Measurements from ENCODE around the gene HADH. TPM values are rescaled to one million over a fixed set of nuclear protein-coding genes. Genes with fewer than 3 reads are reported as not detected.
A peak's percentile ranks its signal among the peaks of the same experiment; 100 is the strongest.

The HADH gene
- total RNA-seq, 1 experiment from 2014 or later = 26.2 TPM

DNA sequence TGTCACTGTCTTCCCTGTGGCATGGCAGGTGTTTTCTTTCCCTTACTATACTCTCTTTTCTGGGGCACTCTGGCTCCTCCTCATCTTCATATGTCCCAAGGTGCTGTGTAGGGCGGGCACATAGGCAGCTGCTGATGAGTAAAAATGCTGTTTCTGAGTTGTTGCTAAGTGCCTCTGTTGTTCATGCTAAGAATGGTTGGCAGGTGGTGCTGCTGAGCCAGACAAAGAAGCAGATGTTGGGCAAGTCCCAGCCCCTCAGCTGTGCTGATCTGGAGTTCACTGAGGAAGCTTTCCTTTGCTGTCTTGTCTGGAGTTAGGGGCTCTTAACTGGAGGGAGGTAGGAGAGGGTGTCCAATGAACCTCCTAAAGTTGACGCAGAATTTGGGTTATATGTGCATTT, 40.6 kb downstream of the HADH start:
- H3K9me3 Mint-ChIP-seq (ENCODE audit: unreplicated experiment) = no peaks in the 10 kb centered on the region
- DNase-seq (ENCODE audit: unreplicated experiment) = peak; percentile 51
- ChIA-PET CTCF (interaction anchor here (0.6 to 2.4 kb wide), 16 partner anchors 11 to 652 kb away, joined by 3 to 21 read pairs (median 4); no protein-coding TSS in a partner anchor), POLR2A (interaction anchor here (0.7 to 2.1 kb wide), 3 partner anchors 13 to 621 kb away, joined by 3 to 5 read pairs (median 3); no protein-coding TSS in a partner anchor)
- H3K36me3 Mint-ChIP-seq (ENCODE audit: insufficient read depth, unreplicated experiment) = peaks cover 45% of the 10 kb centered on the region
- no TSS peak for BruUV-seq (replicated peaks)
- no peaks in the 10 kb centered on the region for H3K27me3 Mint-ChIP-seq (ENCODE audit: insufficient read depth, unreplicated experiment)
- no peak overlapping the region for H3K4me3 Mint-ChIP-seq (ENCODE audit: unreplicated experiment)
- H3K4me1 Mint-ChIP-seq (ENCODE audit: insufficient read depth, unreplicated experiment) = no peaks in the 10 kb centered on the region
- intact Hi-C loops (cut with micrococcal nuclease) = loop anchor here (1.0 kb wide), 2 partner anchors 463 to 542 kb away; no protein-coding TSS in a partner anchor
- peak overlapping the region; percentile 0 for H3K27ac Mint-ChIP-seq (ENCODE audit: low read depth, unreplicated experiment)
- TF ChIP-seq, protein P1, sequence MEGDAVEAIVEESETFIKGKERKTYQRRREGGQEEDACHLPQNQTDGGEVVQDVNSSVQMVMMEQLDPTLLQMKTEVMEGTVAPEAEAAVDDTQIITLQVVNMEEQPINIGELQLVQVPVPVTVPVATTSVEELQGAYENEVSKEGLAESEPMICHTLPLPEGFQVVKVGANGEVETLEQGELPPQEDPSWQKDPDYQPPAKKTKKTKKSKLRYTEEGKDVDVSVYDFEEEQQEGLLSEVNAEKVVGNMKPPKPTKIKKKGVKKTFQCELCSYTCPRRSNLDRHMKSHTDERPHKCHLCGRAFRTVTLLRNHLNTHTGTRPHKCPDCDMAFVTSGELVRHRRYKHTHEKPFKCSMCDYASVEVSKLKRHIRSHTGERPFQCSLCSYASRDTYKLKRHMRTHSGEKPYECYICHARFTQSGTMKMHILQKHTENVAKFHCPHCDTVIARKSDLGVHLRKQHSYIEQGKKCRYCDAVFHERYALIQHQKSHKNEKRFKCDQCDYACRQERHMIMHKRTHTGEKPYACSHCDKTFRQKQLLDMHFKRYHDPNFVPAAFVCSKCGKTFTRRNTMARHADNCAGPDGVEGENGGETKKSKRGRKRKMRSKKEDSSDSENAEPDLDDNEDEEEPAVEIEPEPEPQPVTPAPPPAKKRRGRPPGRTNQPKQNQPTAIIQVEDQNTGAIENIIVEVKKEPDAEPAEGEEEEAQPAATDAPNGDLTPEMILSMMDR (IDR thresholded peaks at IDR 0.05; ENCODE audit: unreplicated experiment) = peak; percentile 32

DNA sequence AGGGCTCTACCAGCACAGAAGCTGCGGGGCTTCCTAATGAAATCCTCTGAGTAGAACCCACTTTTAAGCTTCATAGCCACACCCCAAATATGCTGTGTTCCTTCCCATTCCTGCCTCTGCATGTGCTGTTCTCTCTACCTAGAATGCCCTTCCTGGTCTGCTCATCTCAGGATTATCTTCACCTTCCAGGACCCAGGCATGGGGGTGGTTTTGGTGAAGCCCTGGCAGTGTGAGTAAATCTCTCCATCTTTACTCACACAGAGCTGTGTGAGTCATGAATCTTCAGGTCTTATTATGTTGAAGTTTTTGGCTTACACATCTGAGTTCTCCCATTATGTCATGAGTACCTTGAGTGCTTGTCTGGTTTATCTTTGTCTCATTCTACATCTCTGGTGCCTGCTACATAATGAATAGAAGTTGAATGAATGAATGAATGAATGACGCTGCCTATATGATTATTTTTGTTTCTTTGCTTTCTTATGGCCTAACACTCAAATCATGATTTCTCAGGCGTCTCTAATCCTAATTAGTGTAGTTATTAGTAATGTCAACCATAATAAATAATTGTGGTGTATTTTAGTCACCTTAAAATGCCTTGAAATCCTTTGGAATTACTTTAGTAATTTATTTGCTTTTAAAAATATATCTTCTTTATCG, 41.9 kb downstream of the HADH start:
- H3K27me3 Mint-ChIP-seq (ENCODE audit: insufficient read depth, unreplicated experiment) = no peaks in the 10 kb centered on the region
- no peak overlapping the region for H3K27ac Mint-ChIP-seq (ENCODE audit: low read depth, unreplicated experiment)
- TF ChIP-seq, protein P1 (IDR thresholded peaks at IDR 0.05; ENCODE audit: unreplicated experiment) = no peak
- no peak overlapping the region for H3K4me3 Mint-ChIP-seq (ENCODE audit: unreplicated experiment)
- ChIA-PET CTCF (interaction anchor here (0.6 to 3.1 kb wide), 8 partner anchors 10 to 541 kb away, joined by 3 to 21 read pairs (median 4); no protein-coding TSS in a partner anchor), POLR2A (interaction anchor here (2.1 kb wide), 1 partner anchor 541 kb away, joined by 5 read pairs; no protein-coding TSS in a partner anchor)
- DNase-seq (ENCODE audit: unreplicated experiment) = peak; percentile 13
- H3K4me1 Mint-ChIP-seq (ENCODE audit: insufficient read depth, unreplicated experiment) = no peaks in the 10 kb centered on the region
- peaks cover 40% of the 10 kb centered on the region for H3K36me3 Mint-ChIP-seq (ENCODE audit: insufficient read depth, unreplicated experiment)
- intact Hi-C loops (cut with micrococcal nuclease) = no loop called here
- no peaks in the 10 kb centered on the region for H3K9me3 Mint-ChIP-seq (ENCODE audit: unreplicated experiment)
- BruUV-seq (replicated peaks) = no TSS peak

DNA sequence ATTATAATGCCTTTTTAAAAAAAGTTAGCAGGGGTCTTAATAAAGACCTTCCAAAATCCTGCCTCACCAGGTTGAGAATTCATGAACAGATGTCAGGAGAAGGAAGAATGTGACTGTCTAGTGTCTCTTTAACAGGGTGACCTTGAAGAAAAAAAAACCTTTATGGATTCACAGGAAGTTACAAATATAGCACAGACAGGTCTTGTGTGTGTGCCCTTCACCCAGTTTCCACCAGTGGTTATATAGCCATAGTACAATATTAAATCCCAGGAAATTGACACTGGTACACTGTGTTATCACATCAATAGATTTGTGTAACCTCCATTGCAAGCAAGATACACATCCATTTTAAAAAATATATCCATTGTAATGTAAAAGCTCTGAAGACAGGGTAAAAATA, 43.7 kb downstream of the HADH start:
- Mint-ChIP-seq H3K27me3 (ENCODE audit: insufficient read depth, unreplicated experiment) (no peaks in the 10 kb centered on the region), H3K4me3 (ENCODE audit: unreplicated experiment) (no peak overlapping the region), H3K9me3 (ENCODE audit: unreplicated experiment) (no peaks in the 10 kb centered on the region), H3K27ac (ENCODE audit: low read depth, unreplicated experiment) (no peak overlapping the region), H3K36me3 (ENCODE audit: insufficient read depth, unreplicated experiment) (peaks cover 30% of the 10 kb centered on the region), H3K4me1 (ENCODE audit: insufficient read depth, unreplicated experiment) (no peaks in the 10 kb centered on the region)
- ChIA-PET POLR2A (no interaction called here), CTCF (interaction anchor here (0.6 to 3.1 kb wide), 3 partner anchors 15 to 478 kb away, joined by 3 to 13 read pairs (median 4); no protein-coding TSS in a partner anchor)
- TF ChIP-seq, protein P1 (IDR thresholded peaks at IDR 0.05; ENCODE audit: unreplicated experiment) = no peak
- DNase-seq (ENCODE audit: unreplicated experiment) = no peak
- intact Hi-C loops (cut with micrococcal nuclease) = no loop called here
- no TSS peak for BruUV-seq (replicated peaks)

DNA sequence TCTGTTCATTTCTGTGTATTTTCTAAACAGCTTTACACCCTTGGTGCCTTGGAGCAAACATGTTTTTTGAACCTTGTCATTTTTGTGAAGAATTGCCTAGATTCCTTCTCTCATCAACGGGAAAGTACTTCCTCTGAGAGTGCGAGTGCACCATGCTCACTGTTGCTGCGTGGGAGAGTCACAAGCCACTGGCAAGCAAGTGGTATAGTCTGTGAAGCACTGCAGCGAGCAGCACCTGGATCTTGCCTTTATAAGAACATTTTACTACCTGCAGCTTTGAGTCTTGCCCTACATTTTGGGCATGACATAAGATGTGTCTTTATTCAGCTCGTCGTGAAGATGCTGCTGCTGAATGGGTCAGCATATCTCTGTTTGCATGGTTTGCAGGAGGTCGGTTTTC, 44.9 kb downstream of the HADH start:
- Mint-ChIP-seq H3K36me3 (ENCODE audit: insufficient read depth, unreplicated experiment) (peaks cover 28% of the 10 kb centered on the region), H3K4me1 (ENCODE audit: insufficient read depth, unreplicated experiment) (no peaks in the 10 kb centered on the region), H3K27me3 (ENCODE audit: insufficient read depth, unreplicated experiment) (no peaks in the 10 kb centered on the region), H3K27ac (ENCODE audit: low read depth, unreplicated experiment) (no peak overlapping the region), H3K9me3 (ENCODE audit: unreplicated experiment) (no peaks in the 10 kb centered on the region), H3K4me3 (ENCODE audit: unreplicated experiment) (no peak overlapping the region)
- intact Hi-C loops (cut with micrococcal nuclease) = no loop called here
- TF ChIP-seq, protein P1 (IDR thresholded peaks at IDR 0.05; ENCODE audit: unreplicated experiment) = no peak
- POLR2A ChIA-PET = interaction anchor here (0.7 kb wide), 1 partner anchor 1255 kb away, joined by 3 read pairs; no protein-coding TSS in a partner anchor
- DNase-seq (ENCODE audit: unreplicated experiment) = no peak
- BruUV-seq (replicated peaks) = no TSS peak
- CTCF ChIA-PET = interaction anchor here (0.6 to 2.1 kb wide), 4 partner anchors 16 to 575 kb away, joined by 4 to 7 read pairs (median 4); no protein-coding TSS in a partner anchor

Measured in MCF 10A (cell line).